Measurements from ENCODE around the gene GPBAR1.

GPBAR1 gene, protein sequence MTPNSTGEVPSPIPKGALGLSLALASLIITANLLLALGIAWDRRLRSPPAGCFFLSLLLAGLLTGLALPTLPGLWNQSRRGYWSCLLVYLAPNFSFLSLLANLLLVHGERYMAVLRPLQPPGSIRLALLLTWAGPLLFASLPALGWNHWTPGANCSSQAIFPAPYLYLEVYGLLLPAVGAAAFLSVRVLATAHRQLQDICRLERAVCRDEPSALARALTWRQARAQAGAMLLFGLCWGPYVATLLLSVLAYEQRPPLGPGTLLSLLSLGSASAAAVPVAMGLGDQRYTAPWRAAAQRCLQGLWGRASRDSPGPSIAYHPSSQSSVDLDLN

DNA sequence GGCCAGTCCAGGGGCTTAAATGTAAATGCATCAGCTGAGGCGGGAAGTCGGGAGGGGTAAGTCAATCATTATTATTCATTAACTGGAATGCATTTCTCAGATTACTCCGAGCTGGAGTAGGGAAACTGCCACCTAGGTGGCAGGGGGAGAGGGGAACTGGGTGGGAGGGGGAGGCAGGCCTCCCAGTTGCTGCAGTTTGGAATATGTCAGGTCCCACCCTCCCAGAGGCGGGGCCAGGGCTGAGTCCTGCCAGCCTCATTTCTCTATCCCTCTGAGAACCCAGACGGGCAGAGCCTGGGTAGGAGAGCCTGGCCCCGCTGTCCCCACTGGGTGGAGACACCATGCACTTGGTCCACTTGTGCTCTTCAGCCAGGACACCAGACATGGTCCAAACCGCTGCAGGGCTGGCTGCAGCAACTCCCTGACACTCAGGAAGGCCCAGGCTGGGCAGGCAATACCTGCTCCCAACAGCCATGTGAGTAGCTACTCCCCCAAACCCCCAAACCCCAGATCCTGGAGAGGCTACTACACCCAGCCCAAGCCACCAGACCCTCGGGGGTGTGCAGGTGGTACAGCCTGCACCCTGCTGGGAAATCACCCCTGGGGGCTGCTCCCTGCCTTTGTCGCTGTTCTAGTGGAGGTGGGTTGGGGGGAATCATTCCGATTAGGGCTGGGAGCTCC, at the start of gene GPBAR1:
GPBAR1 (plus strand) TSS at position 274 of the 681 bp plus-strand sequence. CDS start 1,710 bp downstream, outside the sequence.
- no peak for DNase-seq (ENCODE audit: low read depth in 1 of 2, low spot score in 1 of 2)

DNA sequence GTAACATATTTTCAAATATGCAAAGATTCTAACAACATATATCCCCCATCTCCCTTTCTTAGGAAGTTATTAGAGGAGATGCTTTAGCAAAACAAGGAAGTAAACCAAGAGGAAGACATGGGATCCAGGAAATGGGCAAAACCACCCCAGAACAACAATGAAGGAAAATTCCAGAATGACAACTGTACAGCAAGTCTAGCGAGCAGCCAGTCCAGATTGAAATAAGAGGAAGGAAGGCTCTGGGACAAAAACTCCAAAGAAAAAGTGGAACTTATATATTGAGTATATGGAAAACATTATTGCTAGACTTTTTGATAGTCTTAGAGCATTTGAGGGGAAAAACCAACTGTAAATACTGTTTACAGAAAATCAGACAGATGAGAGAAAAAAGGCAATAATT, 46.7 kb upstream of the GPBAR1 start:
- no peak for DNase-seq (ENCODE audit: low read depth in 1 of 2, low spot score in 1 of 2)

DNA sequence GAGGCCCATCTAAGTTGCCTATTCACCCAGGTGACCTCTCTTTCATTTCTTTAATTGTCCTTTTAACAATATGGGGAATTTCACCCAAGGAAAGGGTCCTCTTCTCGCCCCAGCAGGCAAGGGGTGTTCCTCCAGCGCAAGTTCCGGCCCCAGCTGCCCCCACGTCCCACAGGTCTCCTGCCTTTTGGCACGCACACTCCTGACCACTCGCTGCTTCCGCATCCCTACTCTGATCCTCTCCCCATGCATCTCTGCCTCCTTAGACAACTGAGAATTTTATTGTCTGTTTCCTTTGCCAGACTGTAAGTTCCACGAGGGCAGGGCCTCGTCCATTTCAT, 44.5 kb upstream of the GPBAR1 start:
- DNase-seq (ENCODE audit: low read depth in 1 of 2, low spot score in 1 of 2) = no peak

DNA sequence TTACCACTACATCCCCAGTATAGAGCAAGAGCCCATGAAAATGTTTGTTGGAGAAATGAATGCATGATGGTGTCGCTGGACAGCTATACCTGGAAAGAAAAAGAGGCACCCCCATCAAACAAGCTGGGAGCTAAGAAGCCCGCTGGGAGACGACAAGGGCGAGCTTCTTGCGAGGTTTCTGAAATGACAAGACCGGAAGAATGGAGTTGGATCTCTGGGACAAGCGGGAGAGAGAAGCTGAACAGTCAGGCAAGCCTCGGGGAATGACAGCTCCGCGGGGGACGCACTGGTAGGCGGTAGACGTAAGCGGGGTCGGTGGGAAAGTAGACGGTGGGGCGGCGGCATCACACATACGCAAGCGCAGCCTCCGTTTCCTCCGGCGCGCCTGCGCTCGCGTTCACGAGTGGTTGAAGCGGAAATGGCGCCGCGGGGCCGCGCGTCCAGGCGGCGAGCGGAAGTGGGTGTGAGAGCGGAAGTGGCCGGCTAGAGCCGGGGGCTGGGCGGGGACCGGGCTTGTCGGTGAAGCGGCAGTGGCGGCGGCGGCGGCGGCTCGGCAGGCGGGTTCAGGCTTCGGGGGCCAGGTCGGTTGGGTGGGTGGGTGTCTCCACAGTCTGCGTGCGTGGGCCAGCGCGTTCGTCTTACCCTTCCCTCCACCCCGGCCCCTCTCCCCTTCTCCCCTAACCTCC, 44.0 kb upstream of the GPBAR1 start, which contains the start of gene ARPC2:
ARPC2 (plus strand) TSS at position 516 of the 686 bp plus-strand sequence. CDS start 282 bp downstream, outside the sequence.
- DNase-seq (ENCODE audit: low read depth in 1 of 2, low spot score in 1 of 2) = peak; percentile 92 to 93

DNA sequence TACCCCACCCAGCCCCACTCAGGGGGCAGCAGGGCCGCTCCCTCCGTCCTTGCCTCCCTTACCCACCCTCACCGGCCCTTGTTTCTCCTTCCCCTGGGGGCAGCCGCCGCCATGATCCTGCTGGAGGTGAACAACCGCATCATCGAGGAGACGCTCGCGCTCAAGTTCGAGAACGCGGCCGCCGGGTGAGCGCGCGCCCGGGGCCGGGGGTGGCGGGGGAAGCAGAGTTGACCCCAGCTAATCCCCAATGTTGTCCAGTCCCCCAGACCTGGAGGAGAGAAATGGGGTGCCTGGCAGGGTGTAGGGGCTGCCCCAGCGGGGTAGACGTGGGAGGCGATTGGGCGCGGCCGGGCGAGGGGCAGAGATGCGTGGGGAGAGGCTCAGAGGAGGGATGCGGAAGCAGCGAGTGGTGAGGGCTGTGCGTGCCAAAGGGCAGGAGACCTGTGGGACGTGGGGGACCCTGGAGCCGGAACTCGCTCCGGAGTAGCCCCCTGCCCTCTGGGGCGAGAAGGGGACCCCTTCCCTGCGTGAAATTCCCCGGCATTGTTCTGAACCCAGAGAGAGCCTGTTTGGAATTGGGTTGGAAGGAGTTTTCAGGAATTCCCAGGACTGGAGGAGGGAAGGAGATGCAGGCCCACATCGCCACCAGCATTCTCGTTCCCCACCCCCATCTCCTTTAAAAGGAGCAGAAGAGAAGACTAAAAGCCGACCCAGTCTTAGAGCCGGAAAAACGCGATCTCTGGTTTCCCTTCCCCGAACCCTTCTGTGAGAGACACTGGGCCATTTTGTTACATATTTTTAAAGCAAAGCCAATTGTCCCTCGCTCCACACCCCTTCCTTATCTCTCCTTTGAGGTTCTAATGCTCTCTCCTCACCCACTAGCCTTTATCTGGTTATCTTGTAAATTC, 43.2 kb upstream of the GPBAR1 start:
- DNase-seq (ENCODE audit: low read depth in 1 of 2, low spot score in 1 of 2) = peak; percentile 38 to 61

DNA sequence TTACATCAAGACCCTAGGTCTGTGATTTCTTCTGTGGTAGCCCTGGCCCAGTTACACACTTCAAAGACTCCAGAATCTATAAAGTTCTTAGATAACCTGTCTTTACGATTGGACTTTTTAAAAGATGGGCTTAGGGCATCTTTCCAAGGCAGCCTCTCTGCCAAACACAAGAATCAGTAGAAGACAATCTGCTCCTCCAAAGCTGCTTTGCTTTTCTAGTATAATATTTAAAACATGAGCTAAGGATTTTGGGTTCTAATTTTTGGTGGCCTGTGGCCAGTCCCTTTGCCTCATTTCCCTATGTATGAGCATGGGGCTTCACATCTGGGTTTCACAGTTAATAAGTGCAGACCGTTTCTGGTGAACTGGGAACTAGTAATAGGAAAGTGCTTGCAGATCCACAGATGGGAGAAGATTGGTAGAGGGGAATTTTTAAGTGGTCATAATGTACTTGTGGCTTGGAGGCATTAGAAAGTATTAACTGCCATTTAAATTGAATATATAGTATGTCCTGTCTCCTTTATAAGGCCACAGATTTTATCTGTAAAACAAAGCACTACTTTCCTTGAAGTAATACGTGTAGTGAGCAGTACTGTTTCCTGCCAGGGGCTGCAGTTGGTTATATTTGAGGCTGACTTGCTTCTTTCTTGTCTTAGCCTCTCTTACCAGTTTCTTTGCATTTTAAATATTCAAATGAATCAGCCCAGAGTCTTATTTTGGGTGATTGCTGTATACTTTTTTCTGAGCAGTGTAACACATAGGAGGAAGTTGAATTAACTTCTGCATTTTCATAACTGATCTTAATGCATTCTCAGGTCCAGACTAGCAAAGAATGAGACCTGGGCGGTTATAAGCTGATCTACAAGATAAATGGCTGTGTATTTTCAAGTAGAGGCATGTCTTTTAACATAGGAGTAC, 42.3 kb upstream of the GPBAR1 start:
- DNase-seq (ENCODE audit: low read depth in 1 of 2, low spot score in 1 of 2) = no peak

DNA sequence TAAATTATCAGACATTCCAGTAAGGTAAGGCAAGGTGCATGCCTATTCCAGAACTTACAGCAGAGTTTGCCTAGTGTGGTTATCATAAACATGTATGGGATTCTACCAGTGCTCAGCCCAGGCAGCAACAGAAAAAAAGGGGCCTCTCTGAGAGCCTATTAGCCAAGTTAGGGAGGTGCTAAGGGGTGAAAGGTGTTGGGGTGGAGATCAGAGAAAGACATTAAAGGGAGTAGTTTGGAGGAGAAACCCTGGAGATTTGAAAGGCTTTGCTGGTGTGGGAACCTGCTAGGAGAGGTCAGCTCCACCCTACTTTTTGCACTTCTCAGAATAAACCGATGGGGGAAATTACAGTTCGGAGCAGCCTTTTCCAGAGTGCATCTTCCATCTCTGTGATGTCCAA, 40.9 kb upstream of the GPBAR1 start:
- DNase-seq (ENCODE audit: low read depth in 1 of 2, low spot score in 1 of 2) = no peak

DNA sequence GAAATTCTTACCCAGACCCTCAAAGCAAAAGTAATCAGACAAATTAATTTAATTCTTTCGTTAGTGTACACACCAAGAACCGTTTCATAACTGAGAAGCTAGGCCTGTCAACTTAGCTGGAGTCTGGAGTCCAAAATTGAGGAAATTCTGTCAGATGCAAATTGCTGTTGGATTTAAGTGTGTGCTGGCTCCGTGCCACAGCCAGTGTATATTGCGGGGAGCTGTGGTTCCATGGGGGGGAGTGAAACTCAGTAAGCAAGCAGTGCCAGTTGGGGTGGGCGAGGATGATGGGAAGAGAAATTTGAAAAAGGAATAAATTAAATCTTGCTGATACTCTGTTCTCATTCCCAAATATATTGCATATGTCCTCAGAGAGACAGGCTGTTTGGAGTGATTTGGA, 39.8 kb upstream of the GPBAR1 start:
- DNase-seq (ENCODE audit: low read depth in 1 of 2, low spot score in 1 of 2) = no peak

DNA sequence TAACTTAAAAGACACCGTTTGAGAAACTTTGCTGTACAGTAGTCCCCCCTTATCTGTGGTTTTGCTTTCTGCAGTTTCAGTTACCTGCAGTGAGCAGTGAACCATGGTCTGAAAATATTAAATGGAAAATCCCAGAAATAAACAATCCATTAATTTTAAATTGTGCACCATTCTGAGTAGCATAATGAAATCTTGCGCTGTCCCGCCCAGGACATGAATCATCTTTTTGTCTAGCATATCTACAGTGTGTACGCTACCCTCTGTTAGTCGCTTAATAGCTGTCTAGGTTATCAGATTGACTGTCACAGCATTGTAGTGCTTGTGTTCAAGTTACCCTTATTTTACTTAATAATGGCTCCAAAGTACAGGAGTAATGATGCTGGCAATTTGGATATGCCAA, 37.8 kb upstream of the GPBAR1 start:
- DNase-seq (ENCODE audit: low read depth in 1 of 2, low spot score in 1 of 2) = no peak

DNA sequence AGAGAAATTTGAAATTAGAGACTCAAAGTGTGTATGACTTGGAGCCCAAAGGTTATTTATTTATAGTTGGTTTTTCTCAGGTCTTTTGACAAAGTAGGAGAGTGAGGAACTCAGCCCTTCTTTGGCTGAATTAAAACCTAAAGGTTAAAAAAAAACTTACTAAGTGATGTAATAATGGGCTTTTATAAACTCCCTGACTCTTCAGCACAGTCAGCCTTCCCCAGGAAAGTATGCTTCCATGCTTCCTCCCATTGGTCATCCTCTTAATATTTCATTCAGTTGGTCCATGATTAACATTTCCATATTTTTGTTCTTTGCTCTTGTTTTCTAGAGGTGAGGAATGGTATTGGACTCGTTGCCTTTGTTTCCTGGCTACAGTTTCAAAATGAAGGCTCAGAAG, 36.6 kb upstream of the GPBAR1 start:
- no peak for DNase-seq (ENCODE audit: low read depth in 1 of 2, low spot score in 1 of 2)

DNA sequence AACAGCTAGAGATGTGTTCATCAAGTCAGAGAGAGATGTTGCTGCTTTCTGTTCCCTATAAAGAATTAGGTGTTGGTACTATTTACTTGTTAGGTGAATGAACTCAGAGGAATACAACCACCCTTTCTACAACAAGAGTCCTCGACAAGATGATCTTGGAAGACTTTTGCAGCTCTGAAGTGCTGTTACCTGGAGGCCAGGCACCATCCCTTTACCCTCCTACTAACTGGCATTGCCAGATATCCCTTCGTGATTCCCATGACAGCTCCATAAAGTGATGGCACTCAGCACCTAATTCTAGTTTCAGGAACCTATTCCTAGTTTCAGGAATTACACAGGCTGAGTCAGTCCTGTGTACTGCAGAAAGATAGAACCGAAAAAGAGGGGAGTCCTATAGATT, 33.9 kb upstream of the GPBAR1 start:
- no peak for DNase-seq (ENCODE audit: low read depth in 1 of 2, low spot score in 1 of 2)

DNA sequence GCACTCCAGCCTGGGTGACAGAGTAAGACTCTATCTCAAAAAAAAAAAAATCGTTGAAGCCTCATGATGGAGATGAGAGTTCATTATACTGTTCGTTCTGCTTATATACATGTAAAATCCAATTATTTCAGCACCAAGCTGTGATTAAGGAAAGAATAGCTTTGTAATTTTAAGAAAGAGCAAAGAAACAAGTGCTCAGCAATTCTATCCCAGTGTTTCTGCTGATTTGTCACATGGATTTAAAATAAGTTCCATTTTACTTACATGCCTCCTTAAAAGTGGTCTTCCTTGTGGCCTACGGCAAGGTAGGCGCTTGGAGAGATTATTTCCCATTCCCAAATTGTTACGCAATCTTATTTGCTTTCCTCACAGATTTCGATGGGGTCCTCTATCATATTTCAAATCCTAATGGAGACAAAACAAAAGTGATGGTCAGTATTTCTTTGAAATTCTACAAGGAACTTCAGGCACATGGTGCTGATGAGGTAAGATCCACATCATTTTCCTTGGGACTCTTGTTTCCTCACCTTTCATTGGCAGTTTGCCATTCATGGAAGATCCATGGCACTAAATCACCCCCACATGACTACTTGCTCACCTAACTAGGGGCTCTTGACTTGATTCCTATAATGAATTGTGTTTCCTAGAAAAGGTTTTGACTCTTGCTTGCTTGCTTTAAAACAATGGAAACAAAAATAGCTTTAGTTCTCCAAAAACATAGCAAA, 32.3 kb upstream of the GPBAR1 start:
- DNase-seq (ENCODE audit: low read depth in 1 of 2, low spot score in 1 of 2) = no peak

DNA sequence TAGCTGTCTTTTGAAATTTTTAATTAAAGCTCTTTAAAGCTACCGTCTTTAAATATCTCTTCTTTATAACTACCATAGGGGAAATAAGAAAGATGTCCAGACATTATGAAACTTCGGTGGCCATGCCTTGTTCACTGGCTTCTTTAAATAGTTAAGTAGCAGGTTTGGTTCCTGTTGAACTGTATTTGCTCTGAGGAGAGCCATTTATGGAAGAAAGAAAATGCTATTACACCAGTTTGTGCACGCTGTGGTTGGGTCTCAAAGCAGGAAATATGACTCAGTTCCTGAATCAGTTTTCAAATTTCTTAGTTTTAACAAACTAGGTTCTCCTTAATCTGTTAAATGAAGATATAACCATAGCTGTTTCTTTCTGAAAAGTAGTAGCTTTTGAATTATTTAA, 31.6 kb upstream of the GPBAR1 start:
- no peak for DNase-seq (ENCODE audit: low read depth in 1 of 2, low spot score in 1 of 2)

DNA sequence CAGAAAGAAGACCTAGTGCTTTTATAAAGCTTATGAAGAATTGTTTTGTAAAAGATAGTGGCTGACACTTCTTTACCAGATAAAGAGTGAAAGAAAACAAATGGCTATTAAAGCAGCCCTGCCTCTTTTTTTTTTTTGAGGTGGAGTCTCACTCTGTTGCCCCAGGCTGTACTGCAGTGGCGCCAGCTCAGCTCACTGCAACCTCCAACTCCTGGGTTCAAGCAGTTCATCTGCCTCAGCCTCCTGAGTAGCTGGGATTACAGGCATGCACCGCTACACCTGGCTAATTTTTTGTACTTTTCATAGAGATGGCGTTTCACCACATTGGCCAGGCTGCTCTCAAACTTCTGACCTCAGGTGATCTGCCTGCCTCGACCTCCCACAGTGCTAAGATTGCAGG, 31.0 kb upstream of the GPBAR1 start:
- no peak for DNase-seq (ENCODE audit: low read depth in 1 of 2, low spot score in 1 of 2)

DNA sequence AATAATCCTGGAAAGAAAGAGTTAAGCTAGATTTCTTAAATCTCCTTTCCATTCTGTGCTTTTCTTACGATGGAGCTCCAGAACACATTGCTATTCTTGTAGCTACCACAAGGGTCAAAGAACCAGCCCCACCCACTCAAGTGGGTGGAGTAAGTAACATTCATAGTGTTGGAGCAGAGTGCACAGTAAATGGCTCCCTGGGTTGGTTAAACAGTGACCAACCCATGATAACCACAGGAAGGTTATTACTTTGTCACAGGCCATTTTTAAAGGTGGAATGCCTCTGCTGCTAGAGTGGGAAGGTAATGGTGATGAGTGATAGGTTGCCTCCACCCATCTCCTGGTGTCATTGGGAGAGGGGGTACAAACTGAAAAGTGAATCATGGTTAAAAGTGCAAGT, 29.9 kb upstream of the GPBAR1 start:
- no peak for DNase-seq (ENCODE audit: low read depth in 1 of 2, low spot score in 1 of 2)

DNA sequence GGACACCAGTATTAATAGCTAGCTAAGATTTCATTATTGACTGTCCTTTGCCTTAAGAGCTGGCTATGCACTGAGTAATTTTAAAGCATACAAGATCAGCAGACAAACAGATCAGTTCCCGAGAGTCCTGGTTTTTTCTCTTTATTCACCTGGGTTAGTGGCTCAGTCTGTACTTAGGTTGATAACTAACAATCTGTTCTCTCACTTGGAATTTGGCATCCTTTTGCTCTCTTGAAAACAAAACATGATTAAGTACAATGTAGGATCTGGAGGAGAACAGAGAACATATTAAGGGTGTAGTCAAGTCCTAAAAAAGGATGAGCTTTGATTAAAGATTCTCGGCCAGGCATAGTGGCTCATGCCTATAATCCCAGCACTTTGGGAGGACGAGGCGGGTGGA, 27.3 kb upstream of the GPBAR1 start:
- DNase-seq (ENCODE audit: low read depth in 1 of 2, low spot score in 1 of 2) = no peak

DNA sequence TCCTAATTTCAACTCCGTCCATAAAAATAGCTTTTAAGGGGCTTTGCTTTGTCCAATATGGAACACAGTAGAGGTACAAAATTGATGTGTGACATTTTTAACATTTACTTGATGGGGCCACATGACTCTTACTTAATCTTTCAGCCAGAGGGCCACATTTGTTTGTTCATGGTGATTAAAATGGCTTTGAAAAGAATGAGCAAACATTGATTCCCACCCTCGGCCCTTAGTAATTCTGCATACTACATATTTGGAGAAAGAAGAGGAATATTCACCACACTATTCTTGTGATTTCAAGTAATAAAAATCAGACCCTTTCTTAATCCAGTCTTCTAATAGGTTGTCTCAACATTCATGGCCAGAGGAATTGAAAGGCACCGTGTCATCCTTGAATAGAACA, 26.3 kb upstream of the GPBAR1 start:
- no peak for DNase-seq (ENCODE audit: low read depth in 1 of 2, low spot score in 1 of 2)

DNA sequence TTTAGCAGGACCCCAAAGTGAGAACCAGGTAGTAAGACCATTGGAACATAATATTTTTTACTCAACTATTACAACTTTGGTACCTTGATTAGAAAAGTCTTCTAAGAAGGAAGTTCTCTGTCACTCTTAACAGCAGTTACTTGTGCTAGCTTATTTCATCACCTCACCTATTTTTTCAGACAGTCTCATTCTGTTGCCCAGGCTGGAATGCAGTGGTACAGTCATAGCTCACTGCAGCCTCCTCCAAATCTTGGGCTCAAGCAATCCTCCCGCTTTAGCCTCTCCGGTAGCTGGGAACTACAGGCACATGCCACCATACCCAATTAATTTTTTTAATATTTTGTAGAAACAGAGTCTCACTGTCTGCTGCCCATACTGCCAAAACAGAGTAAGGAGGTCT, 25.8 kb upstream of the GPBAR1 start:
- no peak for DNase-seq (ENCODE audit: low read depth in 1 of 2, low spot score in 1 of 2)

DNA sequence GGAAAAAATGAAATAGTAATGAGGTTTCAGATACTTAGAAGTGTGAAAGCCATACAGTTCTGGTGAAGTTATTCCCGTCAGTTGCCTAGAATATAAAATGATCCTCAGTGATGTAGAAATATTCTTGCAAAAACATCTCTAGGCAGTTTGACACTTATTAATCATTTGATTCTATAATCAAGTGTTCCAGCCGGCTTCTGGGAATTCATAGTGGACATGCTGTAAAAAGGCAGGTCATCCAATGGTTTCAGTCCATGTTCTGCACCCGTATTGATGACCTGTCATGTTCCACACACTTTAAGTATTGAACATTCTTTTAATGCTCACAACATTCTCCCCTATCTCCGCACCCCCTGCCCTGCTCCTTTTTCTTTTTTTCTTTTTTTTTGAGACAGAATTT, 24.0 kb upstream of the GPBAR1 start:
- no peak for DNase-seq (ENCODE audit: low read depth in 1 of 2, low spot score in 1 of 2)

DNA sequence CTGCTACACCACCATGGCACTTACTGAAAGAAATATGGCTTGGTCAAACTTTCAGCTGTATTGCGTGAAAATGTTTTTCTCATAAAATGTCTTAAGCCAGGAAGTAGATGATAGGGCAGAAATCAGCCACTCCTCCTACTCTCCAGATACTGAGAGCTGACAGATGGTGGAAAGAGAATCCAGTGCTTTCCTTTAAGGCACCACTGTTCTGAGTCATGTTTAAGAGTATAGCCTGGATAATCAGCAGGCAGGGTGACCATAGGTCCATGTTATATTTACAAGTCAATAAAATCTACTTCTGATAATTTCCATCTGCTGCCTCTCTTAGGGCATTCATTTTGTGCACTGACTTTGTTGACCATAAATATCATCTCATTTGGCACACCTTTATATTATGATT, 21.9 kb upstream of the GPBAR1 start:
- no peak for DNase-seq (ENCODE audit: low read depth in 1 of 2, low spot score in 1 of 2)
